Type B pancreatic cell (in vitro differentiated cells): ENCODE measurements around the gene FBN1. TPM values are rescaled to one million over a fixed set of nuclear protein-coding genes. Genes with fewer than 3 reads are reported as not detected.

Source experiments
- DNase-seq: peaks from one replicate; pipeline ENCODE4 v3.0.0; 2021; ENCODE audit warnings: mixed read lengths; ENCODE audit not compliant: unreplicated experiment; ENCODE audit errors: extremely low spot score
- H3K27ac Mint-ChIP-seq: 2 replicates; pipeline ENCODE4 v1.8.0; 2021; ENCODE audit warnings: mild to moderate bottlenecking, mixed read lengths
- H3K27me3 Mint-ChIP-seq: 2 replicates; pipeline ENCODE4 v1.8.0; 2021; ENCODE audit warnings: mixed read lengths
- H3K36me3 Mint-ChIP-seq: 2 replicates; pipeline ENCODE4 v1.8.0; 2021; ENCODE audit warnings: mixed read lengths
- H3K4me1 Mint-ChIP-seq: one replicate; pipeline ENCODE4 v1.8.0; 2021; ENCODE audit warnings: mixed read lengths; ENCODE audit not compliant: unreplicated experiment
- H3K4me3 Mint-ChIP-seq: 2 replicates; pipeline ENCODE4 v1.8.0; 2021; ENCODE audit warnings: mild to moderate bottlenecking, mixed read lengths
- H3K9me3 Mint-ChIP-seq: 2 replicates; pipeline ENCODE4 v1.8.0; 2021; ENCODE audit warnings: mixed read lengths
- total RNA-seq: library from RNA; stranded (reverse); gene quantifications from 2 replicates; pipeline ENCODE4 v1.2.1, GENCODE V29; 2021; ENCODE audit warnings: low replicate concordance
- TF ChIP-seq, protein P1 (sequence below): fragments of 200-600 bp; sonication (generic); conservative IDR thresholded peaks from 2 replicates; pipeline ENCODE4 v1.5.0; 2021; ENCODE audit warnings: antibody characterized with exemption, mild to moderate bottlenecking

FBN1 gene
- total RNA-seq, 1 donor from 2014 or later, result 58.4 TPM

DNA sequence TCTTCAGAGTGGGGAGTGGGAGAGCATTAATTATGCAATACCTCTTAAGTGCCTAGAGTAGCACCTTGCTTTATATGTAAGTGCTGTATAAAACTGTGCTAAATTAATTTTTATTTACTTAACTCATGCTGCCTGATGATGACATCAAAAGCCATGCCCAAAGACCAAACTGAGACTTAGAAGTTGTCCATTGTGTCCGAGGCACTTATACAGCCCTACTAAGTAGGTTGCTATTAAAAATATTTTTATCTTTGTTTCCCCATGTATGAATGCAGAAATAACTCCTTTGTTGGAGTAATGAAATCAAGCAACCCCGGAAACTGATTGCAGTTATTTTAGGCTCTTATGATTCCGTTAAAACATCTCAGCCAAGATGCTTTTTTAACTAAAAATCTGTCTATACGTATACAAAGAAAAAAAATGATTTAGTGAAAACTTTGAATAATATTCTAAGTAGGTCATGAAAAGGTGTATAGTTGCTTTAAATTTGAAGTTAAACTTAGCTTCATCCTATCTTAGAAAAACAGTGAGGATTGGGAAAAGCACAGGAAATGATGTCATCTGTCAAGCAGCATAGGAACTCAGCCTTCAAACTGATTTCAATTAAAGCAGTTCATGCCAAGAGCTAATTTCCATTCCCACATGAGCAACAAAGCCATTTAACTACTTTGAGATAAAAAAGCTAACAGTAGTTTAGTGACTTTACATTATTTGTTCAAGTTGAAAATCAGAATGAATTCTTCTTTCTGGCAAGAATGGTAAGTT, 43.0 kb downstream of the FBN1 start:
- TF ChIP-seq, protein P1, sequence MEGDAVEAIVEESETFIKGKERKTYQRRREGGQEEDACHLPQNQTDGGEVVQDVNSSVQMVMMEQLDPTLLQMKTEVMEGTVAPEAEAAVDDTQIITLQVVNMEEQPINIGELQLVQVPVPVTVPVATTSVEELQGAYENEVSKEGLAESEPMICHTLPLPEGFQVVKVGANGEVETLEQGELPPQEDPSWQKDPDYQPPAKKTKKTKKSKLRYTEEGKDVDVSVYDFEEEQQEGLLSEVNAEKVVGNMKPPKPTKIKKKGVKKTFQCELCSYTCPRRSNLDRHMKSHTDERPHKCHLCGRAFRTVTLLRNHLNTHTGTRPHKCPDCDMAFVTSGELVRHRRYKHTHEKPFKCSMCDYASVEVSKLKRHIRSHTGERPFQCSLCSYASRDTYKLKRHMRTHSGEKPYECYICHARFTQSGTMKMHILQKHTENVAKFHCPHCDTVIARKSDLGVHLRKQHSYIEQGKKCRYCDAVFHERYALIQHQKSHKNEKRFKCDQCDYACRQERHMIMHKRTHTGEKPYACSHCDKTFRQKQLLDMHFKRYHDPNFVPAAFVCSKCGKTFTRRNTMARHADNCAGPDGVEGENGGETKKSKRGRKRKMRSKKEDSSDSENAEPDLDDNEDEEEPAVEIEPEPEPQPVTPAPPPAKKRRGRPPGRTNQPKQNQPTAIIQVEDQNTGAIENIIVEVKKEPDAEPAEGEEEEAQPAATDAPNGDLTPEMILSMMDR, result no peak
- no peak for DNase-seq
- Mint-ChIP-seq H3K27ac (no peak overlapping the region), H3K4me1 (peaks cover 14% of the 10 kb centered on the region), H3K27me3 (no peaks in the 10 kb centered on the region), H3K36me3 (peaks cover 10% of the 10 kb centered on the region), H3K4me3 (no peak overlapping the region), H3K9me3 (no peaks in the 10 kb centered on the region)

- Mint-ChIP-seq H3K9me3 (no peaks in the 10 kb centered on the region), H3K36me3 (peaks cover 4% of the 10 kb centered on the region), H3K27ac (no peak overlapping the region), H3K27me3 (no peaks in the 10 kb centered on the region), H3K4me1 (peaks cover 14% of the 10 kb centered on the region), H3K4me3 (no peak overlapping the region)
- no peak for DNase-seq
- TF ChIP-seq, protein P1, result no peak
Measured at GRCh38 chr15:48601095-48601494, 44.4 kb downstream of the FBN1 start.

DNA sequence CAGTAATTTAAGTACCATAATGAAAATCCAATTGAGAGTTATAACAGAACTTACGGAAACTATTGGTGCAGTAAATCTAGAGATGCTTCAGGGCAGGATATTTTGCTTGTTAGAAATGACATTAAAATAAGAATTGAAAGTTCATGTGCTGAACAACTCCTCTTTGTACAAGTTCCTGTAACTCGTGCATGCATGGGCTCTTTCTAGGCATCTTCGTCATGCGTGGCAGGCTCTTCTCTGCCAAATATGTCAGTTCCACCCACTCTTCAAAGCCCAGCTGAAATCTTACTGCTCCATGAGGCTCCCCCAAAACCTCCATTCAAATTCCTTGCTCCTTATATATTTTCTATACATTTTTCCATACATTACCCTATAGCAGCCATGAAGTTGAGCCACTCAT, 48.7 kb downstream of the FBN1 start:
- peaks cover 3% of the 10 kb centered on the region for H3K27me3 Mint-ChIP-seq
- H3K4me1 Mint-ChIP-seq, result peaks cover 10% of the 10 kb centered on the region
- DNase-seq, result no peak
- H3K27ac Mint-ChIP-seq, result no peak overlapping the region
- no peak overlapping the region for H3K4me3 Mint-ChIP-seq
- peaks cover 4% of the 10 kb centered on the region for H3K36me3 Mint-ChIP-seq
- H3K9me3 Mint-ChIP-seq, result no peaks in the 10 kb centered on the region
- TF ChIP-seq, protein P1, result no peak

DNA sequence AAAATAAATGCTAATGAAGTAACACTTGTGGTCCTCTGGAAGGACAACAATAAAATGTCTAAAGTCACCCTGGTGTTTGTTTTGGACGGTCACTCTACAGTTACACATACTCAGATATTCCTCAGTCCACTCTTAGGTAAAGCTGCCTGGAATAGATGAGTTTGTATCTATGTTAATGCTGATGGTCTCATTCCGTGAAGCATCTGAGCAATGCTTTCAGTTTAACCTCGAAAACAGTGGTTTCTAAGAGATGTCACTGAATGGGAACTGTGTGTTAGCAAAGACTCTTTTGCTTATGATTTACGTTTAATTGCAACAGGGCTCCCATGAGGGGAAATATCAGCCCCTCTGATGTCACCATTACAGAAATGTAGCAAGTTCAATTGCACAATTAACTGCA, 49.1 kb downstream of the FBN1 start:
- Mint-ChIP-seq H3K4me1 (peaks cover 10% of the 10 kb centered on the region), H3K4me3 (no peak overlapping the region), H3K36me3 (peaks cover 4% of the 10 kb centered on the region), H3K27ac (no peak overlapping the region), H3K27me3 (peaks cover 3% of the 10 kb centered on the region), H3K9me3 (no peaks in the 10 kb centered on the region)
- TF ChIP-seq, protein P1, result no peak
- DNase-seq, result no peak

GRCh38 chr15:48595981-48596380, 49.5 kb downstream of the FBN1 start:
- H3K27me3 Mint-ChIP-seq, result peaks cover 3% of the 10 kb centered on the region
- DNase-seq, result no peak
- peaks cover 10% of the 10 kb centered on the region for H3K4me1 Mint-ChIP-seq
- TF ChIP-seq, protein P1, result no peak
- no peaks in the 10 kb centered on the region for H3K9me3 Mint-ChIP-seq
- H3K4me3 Mint-ChIP-seq, result no peak overlapping the region
- H3K27ac Mint-ChIP-seq, result no peak overlapping the region
- H3K36me3 Mint-ChIP-seq, result peaks cover 4% of the 10 kb centered on the region
